H9 (cell line): Measurements from ENCODE around the gene VARS1. TPM values are rescaled to one million over a fixed set of nuclear protein-coding genes. Genes with fewer than 3 reads are reported as not detected.

Experiments
- DNase-seq: peaks from one replicate; pipeline ENCODE4 v3.0.0-alpha.2; 2017
- H2AFZ ChIP-seq: one replicate; pipeline ENCODE4 v1.6.1; 2013; ENCODE audit warnings: mild to moderate bottlenecking, low read length, control low read depth, moderate library complexity
- H2AK5ac ChIP-seq: 2 replicates; pipeline ENCODE4 v1.6.1; 2013; ENCODE audit warnings: low read length, control low read depth, mixed read lengths; ENCODE audit not compliant: insufficient read length
- H2BK120ac ChIP-seq: one replicate; pipeline ENCODE4 v1.6.1; 2013; ENCODE audit warnings: low read depth, mild to moderate bottlenecking, low read length, control low read depth, inconsistent platforms; ENCODE audit not compliant: poor library complexity, severe bottlenecking
- H2BK12ac ChIP-seq: 2 replicates; pipeline ENCODE4 v1.6.1; 2013; ENCODE audit warnings: low read length, control low read depth, mixed read lengths, low read depth; ENCODE audit not compliant: insufficient read length
- H2BK15ac ChIP-seq: 2 replicates; pipeline ENCODE4 v1.6.1; 2013; ENCODE audit warnings: low read depth, low read length, control low read depth
- H2BK20ac ChIP-seq: one replicate; pipeline ENCODE4 v1.6.1; 2013; ENCODE audit warnings: low read depth, mild to moderate bottlenecking, low read length, control low read depth, inconsistent platforms; ENCODE audit not compliant: poor library complexity, severe bottlenecking
- H2BK5ac ChIP-seq: 2 replicates; pipeline ENCODE4 v1.6.1; 2013; ENCODE audit warnings: low read length, control low read depth, mixed read lengths; ENCODE audit not compliant: insufficient read length
- H3K14ac ChIP-seq: 2 replicates; pipeline ENCODE4 v1.6.1; 2013; ENCODE audit warnings: low read length, control low read depth; ENCODE audit not compliant: insufficient read depth
- H3K18ac ChIP-seq: 2 replicates; pipeline ENCODE4 v1.6.1; 2013; ENCODE audit warnings: low read depth, mild to moderate bottlenecking, mixed read lengths, low read length, control low read depth; ENCODE audit not compliant: insufficient read length
- H3K23ac ChIP-seq: 2 replicates; pipeline ENCODE4 v1.6.1; 2013; ENCODE audit warnings: low read length, control low read depth, mixed read lengths, low read depth; ENCODE audit not compliant: insufficient read length
- H3K23me2 ChIP-seq: 2 replicates; pipeline ENCODE4 v1.6.1; 2013; ENCODE audit warnings: low read depth, mild to moderate bottlenecking, mixed read lengths, low read length, control low read depth; ENCODE audit not compliant: insufficient read length, poor library complexity, severe bottlenecking
- H3K27ac ChIP-seq: 2 replicates; pipeline ENCODE4 v1.5.1; 2013; ENCODE audit warnings: low read length, control low read depth, mixed read lengths, low read depth; ENCODE audit not compliant: insufficient read length
- H3K27me3 ChIP-seq: 2 replicates; pipeline ENCODE4 v1.6.1; 2013; ENCODE audit warnings: low read length, control low read depth, inconsistent platforms; ENCODE audit not compliant: insufficient read depth
- H3K4ac ChIP-seq: 2 replicates; pipeline ENCODE4 v1.6.1; 2013; ENCODE audit warnings: low read depth, mild to moderate bottlenecking, control low read depth, inconsistent platforms, low read length, moderate library complexity
- H3K4me1 ChIP-seq: 2 replicates; pipeline ENCODE4 v1.6.1; 2013; ENCODE audit warnings: low read length, control low read depth, inconsistent platforms; ENCODE audit not compliant: insufficient read depth
- H3K4me2 ChIP-seq: 2 replicates; pipeline ENCODE4 v1.6.1; 2013; ENCODE audit warnings: low read length, control low read depth, mixed read lengths; ENCODE audit not compliant: insufficient read length, insufficient read depth
- H3K56ac ChIP-seq: 2 replicates; pipeline ENCODE4 v1.6.1; 2013; ENCODE audit warnings: low read depth, mild to moderate bottlenecking, mixed read lengths, low read length, control low read depth; ENCODE audit not compliant: insufficient read length
- H3K79me1 ChIP-seq: 2 replicates; pipeline ENCODE4 v1.6.1; 2013; ENCODE audit warnings: low read depth, mild to moderate bottlenecking, moderate library complexity, low read length, control low read depth, inconsistent platforms; ENCODE audit not compliant: insufficient read depth, poor library complexity, severe bottlenecking
- H3K79me2 ChIP-seq: 2 replicates; pipeline ENCODE4 v1.6.1; 2013; ENCODE audit warnings: low read length, control low read depth, inconsistent platforms; ENCODE audit not compliant: insufficient read depth
- H3K9ac ChIP-seq: 2 replicates; pipeline ENCODE4 v1.6.1; 2013; ENCODE audit warnings: low read length, control low read depth, mixed read lengths; ENCODE audit not compliant: insufficient read length; ENCODE audit errors: extremely low read depth
- H3K9me3 ChIP-seq: one replicate; pipeline ENCODE4 v1.6.1; 2013; ENCODE audit warnings: low read depth, low read length, inconsistent platforms; ENCODE audit not compliant: control insufficient read depth
- H3T11ph ChIP-seq: one replicate; pipeline ENCODE4 v1.6.1; 2013; ENCODE audit warnings: mild to moderate bottlenecking, low read length, control low read depth, inconsistent platforms
- H4K20me1 ChIP-seq: one replicate; pipeline ENCODE4 v1.6.1; 2013; ENCODE audit not compliant: control insufficient read depth, insufficient read length, insufficient read depth
- H4K5ac ChIP-seq: 2 replicates; pipeline ENCODE4 v1.6.1; 2013; ENCODE audit warnings: low read depth, mild to moderate bottlenecking, mixed read lengths, low read length, control low read depth; ENCODE audit not compliant: insufficient read length
- H4K8ac ChIP-seq: replicated peaks from 2 replicates; pipeline ENCODE4 v1.6.1; 2013; ENCODE audit warnings: low read length, control low read depth, mixed read lengths, low read depth; ENCODE audit not compliant: insufficient read length
- H4K91ac ChIP-seq: 2 replicates; pipeline ENCODE4 v1.6.1; 2013; ENCODE audit warnings: low read depth, mild to moderate bottlenecking, moderate library complexity, mixed read lengths, low read length, control low read depth; ENCODE audit not compliant: insufficient read length
- H3K27ac Mint-ChIP-seq, 3 experiments: 2 replicates in 2 of 3; 3 replicates in 1 of 3; pipeline ENCODE4 v1.8.0; 2020 to 2021; ENCODE audit warnings: mixed read lengths in 3 of 3, mild to moderate bottlenecking in 1 of 3, moderate library complexity in 1 of 3
- H3K27me3 Mint-ChIP-seq: 2 replicates; pipeline ENCODE4 v1.8.0; 2021; ENCODE audit warnings: low read depth, mild to moderate bottlenecking, moderate library complexity, mixed read lengths
- H3K36me3 Mint-ChIP-seq, 3 experiments: 2 replicates in 2 of 3; 3 replicates in 1 of 3; pipeline ENCODE4 v1.8.0; 2020 to 2021; ENCODE audit warnings: low read depth in 3 of 3, mixed read lengths in 3 of 3; ENCODE audit not compliant: insufficient read depth in 1 of 3
- H3K4me1 Mint-ChIP-seq, 2 experiments: 2 replicates each; pipeline ENCODE4 v1.8.0; 2020; ENCODE audit warnings: mixed read lengths in 2 of 2
- H3K4me3 Mint-ChIP-seq, 2 experiments: 2 replicates in 1 of 2; 3 replicates in 1 of 2; pipeline ENCODE4 v1.8.0; 2020 to 2021; ENCODE audit warnings: mild to moderate bottlenecking in 2 of 2, mixed read lengths in 2 of 2, moderate library complexity in 1 of 2
- H3K9me3 Mint-ChIP-seq, 2 experiments: 2 replicates in 1 of 2; 3 replicates in 1 of 2; pipeline ENCODE4 v1.8.0; 2020; ENCODE audit warnings: mild to moderate bottlenecking in 2 of 2, mixed read lengths in 2 of 2, moderate library complexity in 1 of 2
- CTCF ChIP-seq: fragments of 200-600 bp; sonication (generic); conservative IDR thresholded peaks from 3 replicates; pipeline ENCODE4 v1.8.0; 2021; ENCODE audit warnings: antibody characterized with exemption, mild to moderate bottlenecking
- WGBS: extraction: QIAGEN DNeasy Blood & Tissue Kit; methylation state at CpG from one replicate; pipeline ENCODE4 v1.1.7; 2013; ENCODE audit warnings: missing lambda C conversion rate, low lambda C conversion rate, mixed read lengths; ENCODE audit not compliant: insufficient read length; ENCODE audit errors: extremely low coverage; 5-methylcytosine and 5-hydroxymethylcytosine counted together
- total RNA-seq: library from RNA; stranded (reverse); gene quantifications from 2 replicates; pipeline ENCODE4 v1.2.1, GENCODE V29; 2021

Gene VARS1
- total RNA-seq, 1 experiment from 2014 or later, result 154 TPM

DNA sequence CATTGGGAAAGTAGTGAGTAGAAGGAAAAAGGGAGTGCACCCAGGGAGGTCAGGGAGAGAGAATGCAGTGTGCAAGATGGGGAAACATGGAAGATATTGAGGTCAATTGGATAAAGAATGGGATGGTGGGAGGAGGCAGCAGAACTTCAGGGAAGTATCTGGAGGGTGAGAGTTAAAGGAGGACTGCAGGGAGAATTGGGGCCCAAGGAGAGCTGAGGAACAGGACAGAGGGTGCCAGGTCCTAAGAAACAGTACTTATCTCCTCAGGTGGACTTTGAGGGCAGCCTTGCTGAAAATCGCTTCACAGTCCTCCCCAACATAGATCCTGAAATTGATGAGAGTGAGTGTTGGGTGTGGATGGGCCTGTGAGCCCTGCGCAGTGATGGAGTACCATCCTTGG lies 37.3 kb downstream of the VARS1 start:
- H3K27me3 Mint-ChIP-seq, result no peaks in the 10 kb centered on the region; the same call in 1 of the 2 replicates
- H3K4me1 Mint-ChIP-seq, result peaks cover 3 to 8% of the 10 kb centered on the region in 2 experiments
- no peak overlapping the region for H2BK5ac ChIP-seq
- H3K9ac ChIP-seq, result no peak overlapping the region
- H4K91ac ChIP-seq, result no peak overlapping the region
- H3K4me1 ChIP-seq, result no peaks in the 10 kb centered on the region
- H3K27ac ChIP-seq, result no peak overlapping the region
- no peak overlapping the region for H2BK20ac ChIP-seq
- H4K20me1 ChIP-seq, result no peaks in the 10 kb centered on the region
- no peaks in the 10 kb centered on the region for H3K79me1 ChIP-seq
- no CpG with 5 or more reads among the region's 2 CpGs for WGBS
- no peak overlapping the region for H3K4me2 ChIP-seq
- H3K56ac ChIP-seq, result no peak overlapping the region
- H4K5ac ChIP-seq, result no peak overlapping the region
- no peaks in the 10 kb centered on the region for H3K9me3 Mint-ChIP-seq
- H2BK12ac ChIP-seq, result no peak overlapping the region
- H3K14ac ChIP-seq, result no peak overlapping the region
- no peak overlapping the region for H3K18ac ChIP-seq
- peaks cover 13 to 41% (median 32%) of the 10 kb centered on the region in 3 experiments for H3K36me3 Mint-ChIP-seq
- no peak overlapping the region; a peak in 1 of 7 replicates for H3K27ac Mint-ChIP-seq
- no peak overlapping the region for H2BK15ac ChIP-seq
- H2AK5ac ChIP-seq, result no peak overlapping the region
- no peak overlapping the region for H4K8ac ChIP-seq
- no peak overlapping the region for H2AFZ ChIP-seq
- H3K4me3 Mint-ChIP-seq, result no peak overlapping the region
- no peaks in the 10 kb centered on the region for H3K79me2 ChIP-seq
- no peak overlapping the region for H2BK120ac ChIP-seq
- no peaks in the 10 kb centered on the region for H3K23me2 ChIP-seq
- DNase-seq, result no peak
- H3K9me3 ChIP-seq, result no peaks in the 10 kb centered on the region
- no peak for TF ChIP-seq CTCF
- H3K4ac ChIP-seq, result no peak overlapping the region
- H3K23ac ChIP-seq, result no peak overlapping the region
- no peak overlapping the region for H3T11ph ChIP-seq
- no peaks in the 10 kb centered on the region for H3K27me3 ChIP-seq
